K562 (cell line): Measurements from ENCODE around the gene ABCD3.

Experiments used
- BACH1 ChIP-seq: fragments of 200-800 bp; sonication (Bioruptor generic); IDR thresholded peaks from 2 replicates; pipeline ENCODE4 v1.6.1; 2016; ENCODE audit warnings: missing genetic modification characterization, missing compliant biosample characterization
- C11orf30 ChIP-seq: fragments of 450-650 bp; IDR thresholded peaks from 2 replicates; pipeline ENCODE4 v1.6.1; 2016; ENCODE audit warnings: low read depth, mild to moderate bottlenecking
- FOXP1 ChIP-seq: sonication (generic); formaldehyde crosslinking; IDR thresholded peaks from 2 replicates; pipeline ENCODE4 v1.8.0; 2022; ENCODE audit warnings: mild to moderate bottlenecking, missing genetic modification reagents
- HDGF ChIP-seq: fragments of 450-650 bp; IDR thresholded peaks from 2 replicates; pipeline ENCODE4 v1.6.1; 2016
- HMG20B ChIP-seq: fragments of 250-450 bp; sonication (Bioruptor Pico); IDR thresholded peaks from 2 replicates; pipeline ENCODE4 v1.5.0; 2021; ENCODE audit warnings: mild to moderate bottlenecking
- JUN ChIP-seq, 2 experiments: sonication (generic) in 1 of 2; formaldehyde crosslinking in 1 of 2; IDR thresholded peaks; 2 replicates each; pipeline versions ENCODE4 v1.6.1 to v1.8.0; 2012 to 2022; ENCODE audit warnings: borderline replicate concordance in 2 of 2, mild to moderate bottlenecking in 2 of 2, improper control_type of control experiment in 1 of 2, low read depth in 1 of 2, low read length in 1 of 2, missing genetic modification reagents in 1 of 2
- PML ChIP-seq: IDR thresholded peaks from 2 replicates; pipeline ENCODE4 v1.6.1; 2012; ENCODE audit warnings: low read length, inconsistent platforms
- POLR2A ChIP-seq: fragments of 450-650 bp; conservative IDR thresholded peaks from 2 replicates; pipeline ENCODE4 v1.6.1; 2016
- POLR3A ChIP-seq: IDR thresholded peaks from 2 replicates; pipeline ENCODE4 v1.6.1; 2011; ENCODE audit warnings: borderline replicate concordance, mild to moderate bottlenecking, moderate library complexity; ENCODE audit not compliant: insufficient read length, insufficient read depth; ENCODE audit errors: extremely low read depth
- SPI1 ChIP-seq: IDR thresholded peaks from 2 replicates; pipeline ENCODE4 v1.6.1; 2011; ENCODE audit warnings: low read depth, low read length, control low read depth, borderline replicate concordance
- TARDBP ChIP-seq: fragments of 450-650 bp; IDR thresholded peaks from 2 replicates; pipeline ENCODE4 v1.6.1; 2016
- XRCC5 ChIP-seq: fragments of 200-400 bp; formaldehyde crosslinking; IDR thresholded peaks from 2 replicates; pipeline ENCODE4 v1.6.1; 2017; ENCODE audit warnings: low read depth, mild to moderate bottlenecking, low read length
- ZNF384 ChIP-seq: IDR thresholded peaks from 2 replicates; pipeline ENCODE4 v1.6.1; 2012; ENCODE audit warnings: low read depth, low read length, improper control_type of control experiment
- TF ChIP-seq, protein P1 (sequence below): IDR thresholded peaks from 2 replicates; pipeline ENCODE4 v1.6.1; 2016; ENCODE audit warnings: missing genetic modification characterization, missing compliant biosample characterization

DNA sequence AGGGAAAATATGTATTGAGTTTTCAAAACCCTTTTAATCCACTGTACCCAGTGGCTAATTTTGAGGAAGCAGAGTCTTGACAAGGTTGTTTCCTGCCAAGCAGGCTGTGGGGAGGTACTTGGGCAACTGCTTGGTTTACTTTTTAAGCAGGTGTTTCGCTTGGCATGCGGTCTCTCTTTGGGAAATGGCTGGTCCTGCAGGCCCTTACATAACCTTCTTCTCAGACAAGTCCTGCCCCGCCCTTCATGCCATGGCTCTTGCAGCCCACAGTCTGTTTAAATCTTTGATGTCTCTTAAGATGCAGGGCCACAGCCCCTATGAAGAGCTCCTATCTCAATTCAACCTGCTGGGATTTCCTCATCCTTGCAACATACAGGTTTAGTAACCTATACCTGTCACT, 36.0 kb upstream of the ABCD3 start:
- TF ChIP-seq POLR3A (no peak), ZNF384 (no peak), HDGF (no peak), JUN (IDR thresholded peaks at IDR 0.05; ENCODE audit: borderline replicate concordance, low read depth, low read length) (no peak), JUN (CRISPR knock-in tag; IDR thresholded peaks at IDR 0.05; ENCODE audit: borderline replicate concordance) (no peak), POLR2A (no peak), TARDBP (no peak), SPI1 (no peak), HMG20B (no peak), FOXP1 (CRISPR knock-in tag) (no peak), PML (no peak), XRCC5 (no peak), BACH1 (tag) (no peak), C11orf30 (no peak)
- TF ChIP-seq, protein P1, sequence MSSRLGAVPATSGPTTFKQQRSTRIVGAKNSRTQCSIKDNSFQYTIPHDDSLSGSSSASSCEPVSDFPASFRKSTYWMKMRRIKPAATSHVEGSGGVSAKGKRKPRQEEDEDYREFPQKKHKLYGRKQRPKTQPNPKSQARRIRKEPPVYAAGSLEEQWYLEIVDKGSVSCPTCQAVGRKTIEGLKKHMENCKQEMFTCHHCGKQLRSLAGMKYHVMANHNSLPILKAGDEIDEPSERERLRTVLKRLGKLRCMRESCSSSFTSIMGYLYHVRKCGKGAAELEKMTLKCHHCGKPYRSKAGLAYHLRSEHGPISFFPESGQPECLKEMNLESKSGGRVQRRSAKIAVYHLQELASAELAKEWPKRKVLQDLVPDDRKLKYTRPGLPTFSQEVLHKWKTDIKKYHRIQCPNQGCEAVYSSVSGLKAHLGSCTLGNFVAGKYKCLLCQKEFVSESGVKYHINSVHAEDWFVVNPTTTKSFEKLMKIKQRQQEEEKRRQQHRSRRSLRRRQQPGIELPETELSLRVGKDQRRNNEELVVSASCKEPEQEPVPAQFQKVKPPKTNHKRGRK (tag): no peak
